ENCODE measurements around the gene NAALADL2.

DNA sequence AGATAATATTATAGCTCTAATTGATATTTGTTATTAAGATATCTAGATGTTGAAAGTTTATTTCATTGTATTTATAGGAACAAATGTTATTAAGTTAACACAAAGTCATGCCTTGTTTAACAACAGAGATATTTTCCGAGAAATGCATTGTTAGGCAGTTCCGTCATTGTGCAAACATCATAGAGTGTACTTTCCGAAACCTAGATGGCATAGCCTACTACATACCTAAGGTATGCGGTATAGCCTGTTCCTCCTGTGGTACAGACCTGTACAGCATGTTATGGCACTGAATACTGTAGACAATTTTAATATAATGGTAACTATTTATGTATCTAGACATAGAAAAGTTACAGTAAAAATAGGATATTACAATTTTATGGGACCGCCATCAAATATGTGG is 114.3 kb downstream of the NAALADL2 start:
- no peak for TF ChIP-seq EZH2 (IDR thresholded peaks at IDR 0.05; ENCODE audit: low read depth)
- TF ChIP-seq CTCF (conservative IDR thresholded peaks at IDR 0.05), result no peak
